Transverse colon (tissue), 3 donors: Measurements from ENCODE around the gene TEC.

Source experiments
- CTCF ChIP-seq, 5 experiments: fragments of 200-600 bp in 3 of 5; fragments of 450-650 bp in 2 of 5; sonication (generic) in 3 of 5; IDR thresholded peaks; 1 replicate in 2 of 5; 2 replicates in 3 of 5; pipeline ENCODE4 v1.5.1; 2016 to 2017; ENCODE audit warnings: antibody characterized with exemption in 5 of 5, inconsistent platforms in 3 of 5, mild to moderate bottlenecking in 2 of 5, moderate library complexity in 1 of 5
- EP300 ChIP-seq: sonication (generic); formaldehyde crosslinking; IDR thresholded peaks from one replicate; pipeline ENCODE4 v1.6.1; 2017; ENCODE audit warnings: antibody characterized with exemption, low read depth
- POLR2A ChIP-seq: fragments of 450-650 bp; IDR thresholded peaks from one replicate; pipeline ENCODE4 v1.6.1; 2016; ENCODE audit warnings: antibody characterized with exemption, mild to moderate bottlenecking, moderate library complexity

- no peak for TF ChIP-seq CTCF (IDR thresholded peaks at IDR 0.05)
- TF ChIP-seq EP300, result no peak
- TF ChIP-seq POLR2A, result no peak
These were observed 40.7 kb downstream of the TEC start for GRCh38 chr4:48228949-48229348.
